T47D (cell line): Measurements from ENCODE around the gene DPP7.

Experiments
- DNase-seq, 2 experiments: peaks; one replicate each; pipeline versions ENCODE4 v3.0.0 to v3.0.0-alpha.2; 2011 to 2012; ENCODE audit warnings: low read depth in 1 of 2, low spot score in 1 of 2
- JUND ChIP-seq: IDR thresholded peaks from 2 replicates; pipeline ENCODE4 v1.6.1; 2012; ENCODE audit warnings: low read depth
- in situ Hi-C: cut with HindIII; loops from 2 replicates; pipeline ENCODE4 v1.10.0; 2016; ENCODE audit warnings: low sequenced_read_pairs, low pct_unique_long_range_greater_than_20kb

The DPP7 gene

DNA sequence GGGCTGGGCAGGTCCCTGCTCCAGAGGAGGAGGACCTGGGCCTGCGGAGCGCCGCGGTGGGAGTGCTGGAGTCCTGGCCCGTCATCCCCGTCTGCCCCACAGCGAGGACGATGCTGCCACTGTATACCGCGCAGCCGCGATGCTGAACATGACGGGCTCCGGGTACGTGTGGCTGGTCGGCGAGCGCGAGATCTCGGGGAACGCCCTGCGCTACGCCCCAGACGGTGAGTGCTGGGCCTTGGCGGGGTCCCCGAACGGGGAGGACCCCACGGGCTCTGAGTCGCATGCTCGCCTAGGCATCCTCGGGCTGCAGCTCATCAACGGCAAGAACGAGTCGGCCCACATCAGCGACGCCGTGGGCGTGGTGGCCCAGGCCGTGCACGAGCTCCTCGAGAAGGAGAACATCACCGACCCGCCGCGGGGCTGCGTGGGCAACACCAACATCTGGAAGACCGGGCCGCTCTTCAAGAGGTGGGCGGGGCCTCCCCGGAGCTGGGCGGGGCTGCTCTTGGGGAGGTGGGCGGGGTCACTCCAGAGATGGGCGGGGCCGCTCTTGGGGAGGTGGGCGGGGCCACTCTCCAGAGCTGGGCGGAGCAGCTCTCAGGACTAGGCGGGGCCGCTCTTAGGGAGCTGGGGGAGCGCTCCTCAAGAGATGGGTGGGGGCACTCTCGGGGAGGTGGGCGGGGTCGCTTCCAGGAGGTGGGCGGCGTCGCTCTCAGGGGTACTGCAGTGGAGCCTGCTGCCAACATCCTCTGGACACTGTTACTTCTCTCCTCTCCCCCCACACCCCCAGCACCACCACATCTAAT lies 42.2 kb upstream of the DPP7 start:
- peak in 1 of 2 experiments; percentile 82 for DNase-seq
- TF ChIP-seq JUND = no peak
- in situ Hi-C loops = no loop called here

DNA sequence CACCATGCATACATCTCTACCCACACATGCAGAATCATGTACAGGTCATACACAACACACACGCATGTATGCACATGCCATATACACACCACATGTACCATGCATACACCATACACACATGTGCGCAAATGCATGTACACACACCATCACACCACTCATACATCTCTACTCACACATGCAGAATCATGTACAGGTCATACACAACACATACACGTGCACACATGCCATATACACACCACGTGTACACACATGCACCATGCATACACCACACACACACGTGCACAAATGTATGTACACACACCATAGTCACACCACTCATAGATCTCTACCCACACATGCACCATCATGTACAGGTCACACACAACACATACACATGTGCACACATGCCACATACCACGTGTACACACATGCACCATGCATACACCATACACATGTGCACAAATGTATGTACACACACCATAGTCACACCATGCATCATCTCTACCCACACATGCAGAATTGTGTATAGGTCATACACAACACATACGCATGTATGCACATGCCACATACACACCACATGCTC lies 38.4 kb upstream of the DPP7 start:
- no peak for TF ChIP-seq JUND
- no peak for DNase-seq
- in situ Hi-C loops = no loop called here

DNA sequence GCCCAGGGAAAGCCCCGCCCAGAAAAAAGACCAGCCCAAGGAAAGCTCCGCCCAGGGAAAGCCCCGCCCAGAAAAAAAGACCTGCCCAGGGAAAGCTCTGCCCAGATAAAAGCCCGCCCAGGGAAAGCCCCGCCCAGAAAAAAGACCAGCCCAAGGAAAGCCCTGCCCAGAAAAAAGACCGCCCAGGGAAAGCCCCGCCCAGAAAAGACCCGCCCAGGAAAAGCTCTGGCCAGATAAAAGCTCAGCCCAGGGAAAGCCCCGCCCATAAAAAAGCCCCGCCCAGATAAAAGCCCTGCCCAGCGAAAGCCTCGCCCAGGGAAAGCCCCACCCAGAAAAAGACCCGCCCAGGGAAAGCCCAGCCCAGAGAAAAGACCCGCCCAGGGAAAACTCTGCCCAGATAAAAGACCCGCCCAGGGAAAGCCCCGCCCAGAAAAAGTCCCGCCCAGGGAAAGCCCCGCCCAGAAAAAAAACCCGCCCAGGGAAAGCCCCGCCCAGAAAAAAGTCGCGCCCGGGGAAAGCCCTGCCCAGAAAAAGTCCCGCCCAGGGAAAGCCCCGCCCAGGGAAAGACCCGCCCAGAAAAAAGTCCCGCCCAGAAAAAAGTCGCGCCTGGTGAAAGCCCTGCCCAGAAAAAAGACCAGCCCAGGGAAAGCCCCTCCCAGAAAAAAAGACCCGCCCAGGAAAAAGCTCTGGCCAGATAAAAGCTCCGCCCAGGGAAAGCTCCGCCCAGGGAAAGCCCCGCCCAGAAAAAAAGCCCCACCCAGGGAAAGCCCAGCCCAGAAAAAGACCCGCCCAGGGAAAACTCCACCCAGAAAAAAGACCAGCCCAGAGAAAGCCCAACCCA lies 36.3 kb upstream of the DPP7 start:
- TF ChIP-seq JUND = no peak
- in situ Hi-C loops = no loop called here
- peak; percentile 83 to 99 for DNase-seq

DNA sequence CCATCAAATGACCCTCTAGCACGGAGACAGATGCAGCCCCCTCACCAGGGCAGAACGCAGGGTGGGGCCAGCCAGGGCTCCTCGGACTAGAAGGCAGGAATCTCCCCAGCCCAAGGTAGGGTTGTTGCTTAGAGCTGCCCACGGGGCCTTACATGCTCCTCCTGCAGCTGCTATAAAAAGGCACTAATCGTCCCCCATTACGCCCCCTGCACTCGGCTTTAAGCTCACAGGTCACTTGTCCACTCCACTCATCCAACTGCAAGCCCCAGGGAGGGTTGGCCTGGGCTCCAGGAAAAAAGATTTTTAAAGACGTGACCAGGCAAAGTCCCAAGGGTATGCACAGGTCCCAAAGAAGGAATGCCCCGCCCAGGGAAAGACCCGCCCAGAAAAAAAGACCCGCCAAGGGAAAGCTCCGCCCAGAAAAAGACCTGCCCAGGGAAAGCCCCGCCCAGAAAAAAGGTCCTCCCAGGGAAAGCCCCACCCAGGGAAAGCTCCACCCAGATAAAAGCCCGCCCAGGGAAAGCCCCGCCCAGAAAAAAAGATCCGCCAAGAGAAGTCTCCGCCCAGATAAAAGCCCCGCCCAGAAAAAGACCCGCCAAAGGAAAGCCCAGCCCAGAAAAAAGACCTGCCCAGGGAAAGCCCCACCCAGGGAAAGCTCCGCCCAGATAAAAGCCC lies 35.5 kb upstream of the DPP7 start:
- TF ChIP-seq JUND = no peak
- in situ Hi-C loops = no loop called here
- DNase-seq = peak; percentile 92 to 99

- TF ChIP-seq JUND = no peak
- in situ Hi-C loops = no loop called here
- DNase-seq = no peak
These were observed 34.8 kb upstream of the DPP7 start for GRCh38 chr9:137149363-137149762.

GRCh38 chr9:137148661-137149060 lies 34.1 kb upstream of the DPP7 start:
- no peak for DNase-seq
- in situ Hi-C loops = no loop called here
- no peak for TF ChIP-seq JUND

- in situ Hi-C loops = no loop called here
- no peak for TF ChIP-seq JUND
- DNase-seq = no peak
These were observed 33.7 kb upstream of the DPP7 start for GRCh38 chr9:137148242-137148641.

DNA sequence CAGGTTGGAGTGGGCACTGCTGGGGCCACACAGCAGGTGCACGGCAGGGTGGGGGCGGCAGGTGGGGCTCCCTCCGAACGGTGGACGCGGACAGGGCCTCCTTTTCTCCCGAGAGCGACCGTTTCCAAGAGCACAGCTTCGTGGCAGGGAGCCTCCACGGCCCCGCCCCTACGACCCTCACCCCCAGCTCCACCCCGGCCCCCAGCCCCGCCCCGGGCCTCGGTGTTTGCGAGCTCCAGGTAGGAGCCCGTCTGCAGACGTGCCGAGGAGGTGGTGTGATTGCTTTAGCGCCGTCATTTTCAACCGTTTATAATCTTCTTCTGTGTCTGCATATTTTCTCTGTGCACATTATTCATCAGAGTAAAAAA lies 33.2 kb upstream of the DPP7 start:
- DNase-seq = no peak
- TF ChIP-seq JUND = no peak
- in situ Hi-C loops = no loop called here

DNA sequence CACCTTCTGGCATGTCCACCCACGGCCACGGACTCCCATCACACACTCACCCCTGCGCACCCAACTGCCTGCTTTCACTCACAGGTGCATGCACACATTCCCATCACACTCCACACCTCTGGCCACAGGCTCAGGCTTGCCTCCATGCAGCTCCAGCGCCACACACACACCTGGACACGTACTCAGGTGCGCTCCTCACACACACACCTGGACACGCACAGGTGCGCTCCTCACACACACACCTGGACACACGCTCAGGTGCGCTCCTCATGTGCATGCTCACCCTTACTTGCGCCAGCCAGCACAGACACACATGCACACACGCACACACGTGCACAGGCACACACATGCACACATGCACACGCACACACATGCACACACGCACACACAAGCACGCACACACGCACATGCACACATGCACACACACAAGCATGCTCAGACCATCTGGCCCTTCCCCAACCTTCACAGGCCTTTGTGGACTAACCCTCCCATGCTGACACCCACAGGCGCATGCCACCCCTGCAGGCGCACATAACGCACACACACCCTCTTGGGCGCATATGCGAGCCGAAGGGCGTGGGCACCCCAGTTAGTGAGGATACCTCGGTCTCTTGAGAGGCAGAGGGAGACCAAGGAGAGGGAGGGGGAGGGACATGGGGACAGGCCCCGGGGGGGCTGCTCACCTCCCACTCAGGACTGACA lies 32.7 kb upstream of the DPP7 start:
- in situ Hi-C loops = no loop called here
- no peak for TF ChIP-seq JUND
- no peak for DNase-seq

DNA sequence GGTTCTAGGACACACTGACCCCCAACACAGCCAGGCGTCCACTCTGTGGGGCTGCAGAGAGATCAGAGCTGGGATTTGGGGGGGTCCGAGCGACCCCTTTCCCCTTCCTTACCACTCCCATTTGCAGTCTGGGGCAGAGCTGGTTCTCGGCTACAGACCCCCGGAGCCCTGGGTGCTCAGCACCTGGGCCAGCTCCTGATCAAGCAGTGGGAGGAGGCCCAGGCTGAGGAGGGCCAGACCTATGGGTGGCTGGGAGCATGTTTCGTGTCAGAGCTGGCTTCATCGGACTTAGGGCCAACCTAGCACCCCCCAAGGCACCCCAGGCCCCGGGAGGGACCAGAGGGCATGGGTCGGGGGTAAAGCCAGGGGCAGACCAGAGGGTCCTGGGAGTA lies 32.0 kb upstream of the DPP7 start:
- TF ChIP-seq JUND = no peak
- peak in 1 of 2 experiments; percentile 61 for DNase-seq
- in situ Hi-C loops = no loop called here

DNA sequence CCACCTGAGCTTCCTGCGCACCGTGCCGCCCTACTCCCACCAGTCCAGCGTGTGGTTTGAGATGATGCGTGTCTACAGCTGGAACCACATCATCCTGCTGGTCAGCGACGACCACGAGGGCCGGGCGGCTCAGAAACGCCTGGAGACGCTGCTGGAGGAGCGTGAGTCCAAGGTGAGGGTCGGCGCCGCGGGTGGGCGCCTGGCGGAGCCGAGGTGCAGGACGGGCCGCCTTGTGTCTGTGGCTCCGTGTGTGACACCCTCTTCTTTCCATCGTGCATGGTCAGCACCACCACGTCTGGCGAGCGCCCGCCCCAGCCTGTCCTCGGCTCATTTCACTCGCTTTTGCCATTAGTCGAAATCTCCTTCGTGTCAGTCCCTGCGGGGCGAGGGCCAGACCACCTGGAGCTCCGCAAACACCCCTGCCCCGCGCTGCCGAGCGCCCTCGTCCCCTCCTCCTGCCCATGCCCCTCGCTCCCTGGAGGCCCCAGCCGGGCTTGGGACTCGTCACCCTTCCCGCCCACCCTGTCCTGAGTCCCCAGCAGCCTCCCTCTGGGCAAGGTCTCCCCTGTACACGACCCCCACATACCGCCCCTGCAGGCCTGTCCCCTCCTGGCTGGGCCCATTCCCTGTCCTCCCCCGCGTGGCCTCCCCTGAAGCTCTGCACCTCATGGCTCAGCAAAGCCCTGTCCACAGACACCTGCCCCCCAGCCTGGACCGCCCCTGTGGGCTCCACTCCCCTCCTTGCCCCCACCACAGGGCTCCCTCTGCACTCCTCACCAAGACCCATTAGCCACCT lies 31.4 kb upstream of the DPP7 start:
- TF ChIP-seq JUND = no peak
- no peak for DNase-seq
- in situ Hi-C loops = no loop called here

GRCh38 chr9:137143459-137143858 lies 28.9 kb upstream of the DPP7 start:
- TF ChIP-seq JUND = no peak
- in situ Hi-C loops = no loop called here
- DNase-seq = no peak
